Tibial nerve (tissue), 4 donors: ENCODE results near the gene GPR3. TPM values are rescaled to one million over a fixed set of nuclear protein-coding genes. Genes with fewer than 3 reads are reported as not detected.
A peak's percentile ranks its signal among the peaks of the same experiment; 100 is the strongest.

Experiments
- DNase-seq, 2 donors: peaks; one replicate each; pipeline ENCODE4 v3.0.0-alpha.2; 2019; ENCODE audit warnings: low spot score in 2 of 2
- H3K27ac ChIP-seq, 4 donors: fragments of 200-600 bp; sonication (generic) in 3 of 4; one replicate each; pipeline ENCODE4 v1.5.1; 2017 to 2019; ENCODE audit warnings: mild to moderate bottlenecking in 1 of 4
- H3K27me3 ChIP-seq, 2 donors: fragments of 200-600 bp; sonication (generic) in 1 of 2; one replicate each; pipeline versions ENCODE4 v1.5.1 to v1.6.0; 2017 to 2019
- H3K36me3 ChIP-seq, 3 donors: fragments of 200-600 bp; sonication (generic); one replicate each; pipeline ENCODE4 v1.5.1; 2018 to 2019
- H3K4me1 ChIP-seq, 4 donors: fragments of 200-600 bp; sonication (generic) in 3 of 4; one replicate each; pipeline ENCODE4 v1.5.1; 2017 to 2019
- H3K4me3 ChIP-seq, 4 donors: fragments of 200-600 bp; sonication (generic) in 3 of 4; one replicate each; pipeline ENCODE4 v1.5.1; 2017 to 2019; ENCODE audit warnings: mild to moderate bottlenecking in 1 of 4, moderate library complexity in 1 of 4
- H3K9me3 ChIP-seq, 4 donors: fragments of 200-600 bp; sonication (generic) in 3 of 4; one replicate each; pipeline ENCODE4 v1.5.1; 2017 to 2019
- CTCF ChIP-seq, 5 experiments: fragments of 200-600 bp in 3 of 5; fragments of 450-650 bp in 2 of 5; sonication (generic) in 3 of 5; IDR thresholded peaks; one replicate each; pipeline ENCODE4 v1.5.1; 2016 to 2019; ENCODE audit warnings: antibody characterized with exemption in 5 of 5, mild to moderate bottlenecking in 3 of 5, moderate library complexity in 2 of 5
- EP300 ChIP-seq, 2 donors: sonication (generic); formaldehyde crosslinking; IDR thresholded peaks; one replicate each; pipeline ENCODE4 v1.6.1; 2017; ENCODE audit warnings: antibody characterized with exemption in 2 of 2, mild to moderate bottlenecking in 1 of 2
- POLR2A ChIP-seq, 2 donors: fragments of 450-650 bp; IDR thresholded peaks; one replicate each; pipeline ENCODE4 v1.6.1; 2017; ENCODE audit warnings: antibody characterized with exemption in 2 of 2, mild to moderate bottlenecking in 2 of 2, moderate library complexity in 2 of 2
- WGBS, 2 donors: methylation state at CpG; one replicate each; pipeline ENCODE4 v1.1.5; 2018; 5-methylcytosine and 5-hydroxymethylcytosine counted together
- total RNA-seq, 4 donors: library from RNA; depleted of rRNA; stranded (reverse); fragments of >200 nt; gene quantifications; one replicate each; pipeline ENCODE4 v1.1.0, GENCODE V29; 2016

The GPR3 gene
- total RNA-seq, 4 donors from 2014 or later: not detected

GRCh38 chr1:27417713-27418112 is 25.3 kb downstream of the GPR3 start:
- TF ChIP-seq CTCF (IDR thresholded peaks at IDR 0.05) (no peak), EP300 (IDR thresholded peaks at IDR 0.05) (no peak), POLR2A (IDR thresholded peaks at IDR 0.05) (no peak)
- Histone ChIP-seq H3K27me3 (no peaks in the 10 kb centered on the region), H3K9me3 (no peaks in the 10 kb centered on the region), H3K27ac (peak overlapping the region; percentile 48 to 94 (median 68)), H3K4me3 (no peak overlapping the region), H3K36me3 (peaks cover 0 to 53% (median 16%) of the 10 kb centered on the region in 3 donors), H3K4me1 (peaks cover 0 to 79% (median 31%) of the 10 kb centered on the region in 4 donors)
- no peak for DNase-seq
- 62 to 69% methylated on average over 3 of the region's 3 CpGs for WGBS, 2 donors

- H3K4me3 ChIP-seq: no peak overlapping the region
- peaks cover 0 to 45% (median 16%) of the 10 kb centered on the region in 3 donors for H3K36me3 ChIP-seq
- peak overlapping the region; percentile 48 to 94 (median 68) for H3K27ac ChIP-seq
- H3K9me3 ChIP-seq: no peaks in the 10 kb centered on the region
- no peaks in the 10 kb centered on the region for H3K27me3 ChIP-seq
- 24 to 27% methylated on average over 14 of the region's 14 CpGs for WGBS, 2 donors
- peak in 1 of 2 donors; percentile 61 for DNase-seq
- peak in 1 of 2 donors; percentile 81 for TF ChIP-seq EP300 (IDR thresholded peaks at IDR 0.05)
- TF ChIP-seq CTCF (IDR thresholded peaks at IDR 0.05): peak in 1 of 5 experiments; percentile 8
- no peak for TF ChIP-seq POLR2A (IDR thresholded peaks at IDR 0.05)
- peaks cover 0 to 78% (median 33%) of the 10 kb centered on the region in 4 donors for H3K4me1 ChIP-seq
Measured at GRCh38 chr1:27418326-27419185, 26.1 kb downstream of the GPR3 start.

GRCh38 chr1:27423709-27424108 is 31.3 kb downstream of the GPR3 start:
- Histone ChIP-seq H3K36me3 (peaks cover 0 to 27% (median 0%) of the 10 kb centered on the region in 3 donors), H3K27me3 (no peaks in the 10 kb centered on the region), H3K4me3 (no peak overlapping the region), H3K9me3 (no peaks in the 10 kb centered on the region), H3K27ac (peak overlapping the region in 1 of 4 donors; percentile 13), H3K4me1 (peaks cover 0 to 94% (median 34%) of the 10 kb centered on the region in 4 donors)
- WGBS, 2 donors: 71 to 72% methylated on average over 4 of the region's 4 CpGs
- no peak for TF ChIP-seq EP300 (IDR thresholded peaks at IDR 0.05)
- no peak for TF ChIP-seq POLR2A (IDR thresholded peaks at IDR 0.05)
- no peak for DNase-seq

GRCh38 chr1:27427329-27427728 is 34.9 kb downstream of the GPR3 start:
- no peak for DNase-seq
- Histone ChIP-seq H3K4me3 (peak overlapping the region in 1 of 4 donors; percentile 42), H3K27ac (peak overlapping the region in 3 of 4 donors; percentile 63 to 91 (median 86)), H3K36me3 (peaks cover 0 to 27% (median 0%) of the 10 kb centered on the region in 3 donors), H3K4me1 (peaks cover 0 to 95% (median 52%) of the 10 kb centered on the region in 4 donors), H3K9me3 (no peaks in the 10 kb centered on the region), H3K27me3 (no peaks in the 10 kb centered on the region)
- TF ChIP-seq EP300 (IDR thresholded peaks at IDR 0.05) (no peak), POLR2A (IDR thresholded peaks at IDR 0.05) (no peak), CTCF (IDR thresholded peaks at IDR 0.05) (no peak)
- 45 to 61% methylated on average over 2 of the region's 2 CpGs for WGBS, 2 donors

- peak overlapping the region; percentile 33 to 91 (median 74) for H3K27ac ChIP-seq
- H3K4me1 ChIP-seq: peaks cover 0 to 98% (median 55%) of the 10 kb centered on the region in 4 donors
- peak overlapping the region in 1 of 4 donors; percentile 42 for H3K4me3 ChIP-seq
- no peaks in the 10 kb centered on the region for H3K27me3 ChIP-seq
- peaks cover 0 to 27% (median 0%) of the 10 kb centered on the region in 3 donors for H3K36me3 ChIP-seq
- 38 to 62% methylated on average over 2 of the region's 2 CpGs for WGBS, 2 donors
- TF ChIP-seq EP300 (IDR thresholded peaks at IDR 0.05) (no peak), CTCF (IDR thresholded peaks at IDR 0.05) (no peak), POLR2A (IDR thresholded peaks at IDR 0.05) (no peak)
- DNase-seq: no peak
- H3K9me3 ChIP-seq: no peaks in the 10 kb centered on the region
Measured at GRCh38 chr1:27427816-27428315, 35.4 kb downstream of the GPR3 start.
